Uterus (tissue), 4 donors: Measurements from ENCODE around the gene SUDS3. TPM values are rescaled to one million over a fixed set of nuclear protein-coding genes. Genes with fewer than 3 reads are reported as not detected.
"Not testable (repeated sequence)": the region's sequence is repeated elsewhere in the genome, so short reads cannot be mapped to it uniquely, and the experiment has no call there.

Experiments
- DNase-seq, 2 donors: peaks; one replicate each; pipeline ENCODE4 v3.0.0-alpha.2; 2019 to 2020
- H3K27ac ChIP-seq, 2 donors: fragments of 200-600 bp; sonication (generic); 1 replicate in 1 of 2; 2 replicates in 1 of 2; pipeline ENCODE4 v1.5.1; 2016 to 2018
- H3K27me3 ChIP-seq, 2 donors: fragments of 200-600 bp; sonication (generic); one replicate each; pipeline ENCODE4 v1.5.1; 2018 to 2019; ENCODE audit warnings: control low read depth in 1 of 2
- H3K36me3 ChIP-seq, 2 donors: fragments of 200-600 bp; sonication (generic); one replicate each; pipeline ENCODE4 v1.5.1; 2019; ENCODE audit warnings: control low read depth in 1 of 2
- H3K4me1 ChIP-seq, 2 donors: fragments of 200-600 bp; sonication (generic); one replicate each; pipeline ENCODE4 v1.5.1; 2018 to 2019; ENCODE audit warnings: control low read depth in 1 of 2
- H3K4me3 ChIP-seq, 2 donors: fragments of 200-600 bp; sonication (generic); 1 replicate in 1 of 2; 2 replicates in 1 of 2; pipeline ENCODE4 v1.5.1; 2018 to 2019; ENCODE audit warnings: mild to moderate bottlenecking in 1 of 2
- H3K9me3 ChIP-seq, 2 donors: fragments of 200-600 bp; sonication (generic); one replicate each; pipeline ENCODE4 v1.5.1; 2019; ENCODE audit warnings: control low read depth in 1 of 2
- POLR2A ChIP-seq, 2 donors: fragments of 450-650 bp; IDR thresholded peaks; one replicate each; pipeline ENCODE4 v1.6.1; 2016; ENCODE audit warnings: antibody characterized with exemption in 2 of 2, mild to moderate bottlenecking in 1 of 2, moderate library complexity in 1 of 2
- intact Hi-C: fragments of 100-400 bp; cut with DNase I; formaldehyde crosslinking; loops from one replicate; pipeline ENCODE4 v1.15.1; 2023; ENCODE audit warnings: low total_unique reads
- total RNA-seq, 4 donors: library from RNA; depleted of rRNA in 3 of 4; stranded (reverse); fragments of >200 nt in 3 of 4; gene quantifications; one replicate each; pipeline versions ENCODE4 v1.1.0 to v1.2.4, GENCODE V29; 2014 to 2023
- TF ChIP-seq, protein P1 (sequence below), 4 experiments: fragments of 200-600 bp in 2 of 4; fragments of 450-650 bp in 2 of 4; sonication (generic) in 2 of 4; IDR thresholded peaks; one replicate each; pipeline ENCODE4 v1.5.1; 2016 to 2019; ENCODE audit warnings: antibody characterized with exemption in 4 of 4, mild to moderate bottlenecking in 2 of 4, moderate library complexity in 1 of 4
- donor health status: DM: yes; HTN: yes; CAD: no.

Gene SUDS3
- total RNA-seq, 4 donors from 2014 or later: 22.4 to 74.3 (median 30.7) TPM

DNA sequence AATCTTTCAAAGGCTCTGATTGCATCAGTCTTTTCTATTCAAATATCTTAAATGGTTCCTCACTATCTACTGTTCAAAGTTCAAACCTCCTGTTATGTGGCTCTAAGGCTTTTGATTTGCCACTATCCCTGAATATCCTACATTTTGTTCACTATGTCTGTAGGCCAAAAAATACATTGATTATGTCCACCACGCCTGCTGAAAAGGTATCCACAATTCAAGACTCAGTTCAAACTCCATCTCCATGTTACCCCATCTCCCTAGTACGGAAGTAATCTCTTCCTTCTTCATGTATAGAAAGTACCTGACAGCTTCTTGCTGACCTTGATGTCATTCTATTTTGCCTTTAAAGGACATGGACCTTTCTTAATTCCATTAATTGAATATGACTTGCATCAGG is 28.4 kb upstream of the SUDS3 start:
- no peaks in the 10 kb centered on the region for H3K9me3 ChIP-seq
- intact Hi-C loops: no loop called here
- H3K4me1 ChIP-seq: no peaks in the 10 kb centered on the region
- H3K27ac ChIP-seq: no peak overlapping the region
- no peak for DNase-seq
- no peaks in the 10 kb centered on the region for H3K27me3 ChIP-seq
- no peak overlapping the region for H3K4me3 ChIP-seq
- no peak for TF ChIP-seq POLR2A (IDR thresholded peaks at IDR 0.05)
- TF ChIP-seq, protein P1, sequence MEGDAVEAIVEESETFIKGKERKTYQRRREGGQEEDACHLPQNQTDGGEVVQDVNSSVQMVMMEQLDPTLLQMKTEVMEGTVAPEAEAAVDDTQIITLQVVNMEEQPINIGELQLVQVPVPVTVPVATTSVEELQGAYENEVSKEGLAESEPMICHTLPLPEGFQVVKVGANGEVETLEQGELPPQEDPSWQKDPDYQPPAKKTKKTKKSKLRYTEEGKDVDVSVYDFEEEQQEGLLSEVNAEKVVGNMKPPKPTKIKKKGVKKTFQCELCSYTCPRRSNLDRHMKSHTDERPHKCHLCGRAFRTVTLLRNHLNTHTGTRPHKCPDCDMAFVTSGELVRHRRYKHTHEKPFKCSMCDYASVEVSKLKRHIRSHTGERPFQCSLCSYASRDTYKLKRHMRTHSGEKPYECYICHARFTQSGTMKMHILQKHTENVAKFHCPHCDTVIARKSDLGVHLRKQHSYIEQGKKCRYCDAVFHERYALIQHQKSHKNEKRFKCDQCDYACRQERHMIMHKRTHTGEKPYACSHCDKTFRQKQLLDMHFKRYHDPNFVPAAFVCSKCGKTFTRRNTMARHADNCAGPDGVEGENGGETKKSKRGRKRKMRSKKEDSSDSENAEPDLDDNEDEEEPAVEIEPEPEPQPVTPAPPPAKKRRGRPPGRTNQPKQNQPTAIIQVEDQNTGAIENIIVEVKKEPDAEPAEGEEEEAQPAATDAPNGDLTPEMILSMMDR (IDR thresholded peaks at IDR 0.05): no peak
- H3K36me3 ChIP-seq: no peaks in the 10 kb centered on the region

DNA sequence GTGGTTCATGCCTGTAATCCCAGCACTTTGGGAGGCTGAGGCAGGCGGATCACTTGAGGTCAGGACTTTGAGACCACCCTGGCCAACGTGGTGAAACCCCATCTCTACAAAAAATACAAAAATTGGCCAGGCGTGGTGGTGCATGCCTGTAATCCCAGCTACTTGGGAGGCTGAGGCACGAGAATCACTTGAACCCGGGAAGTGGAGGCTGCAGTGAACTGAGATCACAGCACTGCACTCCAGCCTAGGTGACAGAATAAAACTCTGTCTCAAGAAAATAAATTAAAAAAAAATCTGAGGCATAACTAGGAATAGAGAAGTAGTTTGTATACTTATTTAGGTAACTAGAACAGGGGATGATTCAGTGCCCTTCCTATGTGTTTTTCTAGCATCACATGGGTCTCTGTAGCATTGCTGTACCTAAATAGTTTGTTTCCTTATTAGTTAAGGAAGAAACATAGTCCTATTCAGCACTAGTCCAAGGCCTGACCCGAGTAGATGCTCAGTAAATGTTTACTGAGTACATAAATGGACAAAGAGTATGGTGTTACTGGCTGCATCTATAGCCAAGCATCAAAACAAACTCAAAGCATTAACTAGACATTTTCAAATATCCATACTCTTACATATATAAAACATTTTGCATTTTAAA is 25.3 kb upstream of the SUDS3 start:
- intact Hi-C loops: no loop called here
- H3K27me3 ChIP-seq: no peaks in the 10 kb centered on the region
- no peak for TF ChIP-seq POLR2A (IDR thresholded peaks at IDR 0.05)
- TF ChIP-seq, protein P1 (IDR thresholded peaks at IDR 0.05): no peak
- no peak overlapping the region for H3K4me3 ChIP-seq
- H3K27ac ChIP-seq: no peak overlapping the region
- no peaks in the 10 kb centered on the region for H3K36me3 ChIP-seq
- DNase-seq: no peak
- H3K4me1 ChIP-seq: no peaks in the 10 kb centered on the region
- H3K9me3 ChIP-seq: no peaks in the 10 kb centered on the region

DNA sequence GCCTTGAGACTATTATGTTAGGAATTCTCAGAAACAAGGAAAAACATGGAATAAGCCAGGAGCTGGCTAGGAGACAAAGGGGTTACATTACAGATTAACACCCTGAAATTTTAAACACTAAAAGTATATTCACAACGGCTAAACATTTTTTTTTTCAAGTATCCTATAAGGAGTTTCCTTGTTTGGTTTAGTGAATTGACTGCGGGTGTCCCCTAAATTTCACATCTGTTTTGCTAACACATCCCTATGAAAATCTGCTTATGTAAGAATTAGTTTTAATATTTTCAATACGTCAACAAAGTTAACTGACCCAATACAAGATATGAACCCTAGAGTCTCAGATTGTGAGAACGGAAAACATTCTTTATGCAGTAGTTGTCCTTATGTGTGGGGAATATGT is 22.6 kb upstream of the SUDS3 start:
- no peak overlapping the region for H3K4me3 ChIP-seq
- intact Hi-C loops: no loop called here
- TF ChIP-seq, protein P1 (IDR thresholded peaks at IDR 0.05): no peak
- no peak for TF ChIP-seq POLR2A (IDR thresholded peaks at IDR 0.05)
- peaks cover 0 to 4% of the 10 kb centered on the region in 2 donors for H3K4me1 ChIP-seq
- no peaks in the 10 kb centered on the region for H3K9me3 ChIP-seq
- H3K36me3 ChIP-seq: no peaks in the 10 kb centered on the region
- H3K27ac ChIP-seq: no peak overlapping the region
- DNase-seq: no peak
- no peaks in the 10 kb centered on the region for H3K27me3 ChIP-seq

DNA sequence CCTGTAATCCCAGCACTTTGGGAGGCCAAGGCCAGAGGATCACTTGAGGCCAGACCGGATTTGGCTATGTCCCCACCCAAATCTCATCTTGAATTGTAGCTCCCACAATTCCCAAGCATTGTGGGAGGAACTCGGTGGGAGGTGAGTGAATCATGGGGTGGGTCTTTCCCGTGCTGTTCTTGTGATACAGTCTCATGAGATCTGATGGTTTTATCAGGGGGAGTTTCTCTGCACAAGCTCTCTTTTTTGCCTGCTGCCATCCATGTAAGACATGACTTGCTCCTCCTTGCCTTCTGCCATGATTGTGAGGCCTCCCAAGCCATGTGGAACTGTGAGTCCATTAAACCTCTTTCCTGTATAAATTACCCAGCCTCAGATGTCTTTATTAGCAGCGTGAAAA is 21.9 kb upstream of the SUDS3 start:
- H3K4me3 ChIP-seq, H3K9me3 ChIP-seq, H3K27ac ChIP-seq, H3K27me3 ChIP-seq, H3K36me3 ChIP-seq, H3K4me1 ChIP-seq, intact Hi-C loops, DNase-seq: not testable (repeated sequence)

DNA sequence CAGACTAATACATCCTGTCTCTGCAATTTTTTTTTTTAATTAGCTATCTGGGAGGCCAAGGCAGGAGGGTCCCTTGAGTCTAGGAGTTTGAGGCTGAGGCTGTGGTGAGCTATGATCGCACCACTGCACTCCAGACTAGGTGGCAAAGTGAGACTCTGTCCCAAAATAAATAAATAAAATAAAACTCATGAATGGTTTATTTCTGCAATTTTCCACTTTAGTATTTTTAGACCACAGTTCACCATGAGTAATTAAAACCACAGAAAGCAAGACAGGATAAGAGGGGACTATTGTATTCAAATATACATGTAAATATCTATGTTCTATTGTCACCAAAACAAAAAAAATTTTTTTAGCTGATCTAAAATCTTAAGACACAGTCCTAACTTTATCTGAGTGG is 21.5 kb upstream of the SUDS3 start:
- H3K9me3 ChIP-seq: no peaks in the 10 kb centered on the region
- intact Hi-C loops: no loop called here
- no peaks in the 10 kb centered on the region for H3K36me3 ChIP-seq
- no peak overlapping the region for H3K4me3 ChIP-seq
- DNase-seq: no peak
- peaks cover 0 to 4% of the 10 kb centered on the region in 2 donors for H3K4me1 ChIP-seq
- H3K27ac ChIP-seq: no peak overlapping the region
- no peaks in the 10 kb centered on the region for H3K27me3 ChIP-seq
- TF ChIP-seq, protein P1 (IDR thresholded peaks at IDR 0.05): no peak
- TF ChIP-seq POLR2A (IDR thresholded peaks at IDR 0.05): no peak

DNA sequence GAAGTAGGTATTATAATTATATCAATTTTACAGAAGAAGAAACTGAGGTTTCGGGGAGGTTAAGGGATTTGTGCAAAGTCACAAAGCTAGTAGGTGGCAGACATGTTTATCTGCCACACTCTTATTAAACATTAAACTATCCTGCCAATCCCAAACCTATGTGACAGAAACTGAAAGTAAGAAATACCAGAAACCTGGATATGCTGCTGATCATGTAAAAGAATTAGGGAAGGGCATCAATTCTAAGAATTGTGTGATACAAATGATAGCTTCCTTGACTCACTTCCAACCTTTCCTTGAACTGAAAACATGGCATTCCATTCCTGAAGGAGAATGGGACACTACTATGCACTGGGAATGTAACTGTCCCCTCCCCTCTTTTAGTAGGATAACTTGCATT is 20.5 kb upstream of the SUDS3 start:
- DNase-seq: no peak
- intact Hi-C loops: no loop called here
- no peaks in the 10 kb centered on the region for H3K27me3 ChIP-seq
- TF ChIP-seq, protein P1 (IDR thresholded peaks at IDR 0.05): no peak
- no peak for TF ChIP-seq POLR2A (IDR thresholded peaks at IDR 0.05)
- no peaks in the 10 kb centered on the region for H3K9me3 ChIP-seq
- H3K36me3 ChIP-seq: no peaks in the 10 kb centered on the region
- no peak overlapping the region for H3K4me3 ChIP-seq
- H3K27ac ChIP-seq: no peak overlapping the region
- peaks cover 0 to 4% of the 10 kb centered on the region in 2 donors for H3K4me1 ChIP-seq
